ENCODE data around the gene GNAI3. TPM values are rescaled to one million over a fixed set of nuclear protein-coding genes. Genes with fewer than 3 reads are reported as not detected.

The GNAI3 gene
- total RNA-seq, 1 donor from 2014 or later, result 7.6 TPM

GRCh38 chr1:109655615-109656519 is 107.5 kb downstream of the GNAI3 start, which contains the start of gene GSTM4:
Gene GSTM4 (plus strand): TSS chr1:109656099. CDS start chr1:109656390, 291 bp downstream.
- peak; percentile 93 for DNase-seq (ENCODE audit: extremely low spot score, unreplicated experiment)
- Mint-ChIP-seq H3K9me3 (ENCODE audit: unreplicated experiment) (no peaks in the 10 kb centered on the region), H3K27me3 (ENCODE audit: unreplicated experiment) (peaks cover 2% of the 10 kb centered on the region), H3K4me1 (ENCODE audit: unreplicated experiment) (peaks cover 25% of the 10 kb centered on the region), H3K4me3 (ENCODE audit: unreplicated experiment) (peak within 1 kb of the TSS; percentile 89), H3K27ac (ENCODE audit: unreplicated experiment) (peak within 1 kb of the TSS; percentile 94), H3K36me3 (ENCODE audit: unreplicated experiment) (peaks cover 12% of the 10 kb centered on the region)
- no peak for TF ChIP-seq CTCF (IDR thresholded peaks at IDR 0.05)

- TF ChIP-seq CTCF (IDR thresholded peaks at IDR 0.05), result no peak
- H3K4me3 Mint-ChIP-seq (ENCODE audit: unreplicated experiment), result no peak overlapping the region
- peaks cover 20% of the 10 kb centered on the region for H3K4me1 Mint-ChIP-seq (ENCODE audit: unreplicated experiment)
- no peak overlapping the region for H3K27ac Mint-ChIP-seq (ENCODE audit: unreplicated experiment)
- peaks cover 20% of the 10 kb centered on the region for H3K36me3 Mint-ChIP-seq (ENCODE audit: unreplicated experiment)
- no peaks in the 10 kb centered on the region for H3K27me3 Mint-ChIP-seq (ENCODE audit: unreplicated experiment)
- no peaks in the 10 kb centered on the region for H3K9me3 Mint-ChIP-seq (ENCODE audit: unreplicated experiment)
- no peak for DNase-seq (ENCODE audit: extremely low spot score, unreplicated experiment)
Observed at GRCh38 chr1:109657395-109657794, 109.0 kb downstream of the GNAI3 start.

- no peak for DNase-seq (ENCODE audit: extremely low spot score, unreplicated experiment)
- no peaks in the 10 kb centered on the region for H3K9me3 Mint-ChIP-seq (ENCODE audit: unreplicated experiment)
- no peaks in the 10 kb centered on the region for H3K27me3 Mint-ChIP-seq (ENCODE audit: unreplicated experiment)
- no peak overlapping the region for H3K4me3 Mint-ChIP-seq (ENCODE audit: unreplicated experiment)
- peaks cover 20% of the 10 kb centered on the region for H3K4me1 Mint-ChIP-seq (ENCODE audit: unreplicated experiment)
- no peak overlapping the region for H3K27ac Mint-ChIP-seq (ENCODE audit: unreplicated experiment)
- peaks cover 20% of the 10 kb centered on the region for H3K36me3 Mint-ChIP-seq (ENCODE audit: unreplicated experiment)
- TF ChIP-seq CTCF (IDR thresholded peaks at IDR 0.05), result no peak
Observed at GRCh38 chr1:109657970-109658369, 109.6 kb downstream of the GNAI3 start.

GRCh38 chr1:109658533-109659042 is 110.2 kb downstream of the GNAI3 start:
- H3K36me3 Mint-ChIP-seq (ENCODE audit: unreplicated experiment), result peaks cover 20% of the 10 kb centered on the region
- no peak overlapping the region for H3K4me3 Mint-ChIP-seq (ENCODE audit: unreplicated experiment)
- H3K4me1 Mint-ChIP-seq (ENCODE audit: unreplicated experiment), result peaks cover 20% of the 10 kb centered on the region
- no peaks in the 10 kb centered on the region for H3K27me3 Mint-ChIP-seq (ENCODE audit: unreplicated experiment)
- DNase-seq (ENCODE audit: extremely low spot score, unreplicated experiment), result peak; percentile 44
- H3K9me3 Mint-ChIP-seq (ENCODE audit: unreplicated experiment), result no peaks in the 10 kb centered on the region
- no peak for TF ChIP-seq CTCF (IDR thresholded peaks at IDR 0.05)
- H3K27ac Mint-ChIP-seq (ENCODE audit: unreplicated experiment), result no peak overlapping the region

- no peak overlapping the region for H3K4me3 Mint-ChIP-seq (ENCODE audit: unreplicated experiment)
- TF ChIP-seq CTCF (IDR thresholded peaks at IDR 0.05), result no peak
- no peaks in the 10 kb centered on the region for H3K27me3 Mint-ChIP-seq (ENCODE audit: unreplicated experiment)
- no peaks in the 10 kb centered on the region for H3K9me3 Mint-ChIP-seq (ENCODE audit: unreplicated experiment)
- H3K4me1 Mint-ChIP-seq (ENCODE audit: unreplicated experiment), result peaks cover 25% of the 10 kb centered on the region
- peaks cover 20% of the 10 kb centered on the region for H3K36me3 Mint-ChIP-seq (ENCODE audit: unreplicated experiment)
- DNase-seq (ENCODE audit: extremely low spot score, unreplicated experiment), result peak; percentile 23
- H3K27ac Mint-ChIP-seq (ENCODE audit: unreplicated experiment), result no peak overlapping the region
Observed at GRCh38 chr1:109659145-109659544, 110.7 kb downstream of the GNAI3 start.

Measured in osteocyte (in vitro differentiated cells).